Activated naive CD4-positive, alpha-beta T cell treated with anti-CD3 and anti-CD28 coated beads, Interleukin-2, amount 10 ng/mL, durations not matched to agents 7 days and 5 days (primary cell): ENCODE data around the gene PRKG1.
"Not testable (repeated sequence)": the region's sequence is repeated elsewhere in the genome, so short reads cannot be mapped to it uniquely, and the experiment has no call there.

Experiments
- CTCF ChIA-PET: fragments of 350-600 bp; sonication (Branson Sonifier 250); formaldehyde crosslinking; loops from one replicate; lab custom pipeline; 2021; ENCODE audit warnings: antibody characterized with exemption; lab: Charles Lee
- DNase-seq: peaks from one replicate; pipeline ENCODE4 v3.0.0-alpha.2; 2020
- H3K27ac Mint-ChIP-seq: one replicate; pipeline ENCODE4 v1.8.0; 2021; ENCODE audit warnings: mild to moderate bottlenecking, moderate library complexity, mixed read lengths
- H3K27me3 Mint-ChIP-seq: one replicate; pipeline ENCODE4 v1.8.0; 2021; ENCODE audit warnings: mild to moderate bottlenecking, mixed read lengths
- H3K36me3 Mint-ChIP-seq: one replicate; pipeline ENCODE4 v1.8.0; 2021; ENCODE audit warnings: mixed read lengths
- H3K4me1 Mint-ChIP-seq: one replicate; pipeline ENCODE4 v1.8.0; 2021; ENCODE audit warnings: mixed read lengths
- H3K4me3 Mint-ChIP-seq: one replicate; pipeline ENCODE4 v1.8.0; 2021; ENCODE audit warnings: mild to moderate bottlenecking, moderate library complexity, mixed read lengths
- H3K9me3 Mint-ChIP-seq: one replicate; pipeline ENCODE4 v1.8.0; 2021; ENCODE audit warnings: mixed read lengths

PRKG1 gene

DNA sequence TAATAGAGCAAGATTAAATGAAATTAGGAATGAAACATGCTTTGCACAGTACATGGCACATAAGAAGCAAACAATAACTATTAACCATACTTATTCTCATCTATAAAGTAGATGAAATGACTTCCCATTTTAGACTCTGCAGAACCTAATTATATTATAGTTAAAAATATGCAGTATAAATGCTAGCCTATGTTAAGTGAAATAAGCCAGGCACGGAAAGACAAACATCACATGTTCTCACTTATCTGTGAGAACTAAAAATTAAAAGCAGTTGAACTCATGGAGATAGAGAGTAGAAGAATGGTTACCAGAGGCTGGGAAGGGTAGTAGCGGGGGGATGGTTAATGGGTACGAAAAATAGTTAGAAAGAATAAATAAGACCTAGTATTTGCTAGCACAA, 247.0 kb downstream of the PRKG1 start:
- Mint-ChIP-seq H3K9me3 (no peaks in the 10 kb centered on the region), H3K27ac (no peak overlapping the region), H3K36me3 (no peaks in the 10 kb centered on the region), H3K4me3 (no peak overlapping the region), H3K4me1 (no peaks in the 10 kb centered on the region), H3K27me3 (no peaks in the 10 kb centered on the region)
- DNase-seq, result no peak
- CTCF ChIA-PET, result no interaction called here

- CTCF ChIA-PET, result no interaction called here
- H3K4me1 Mint-ChIP-seq, result no peaks in the 10 kb centered on the region
- no peak for DNase-seq
Observed at GRCh38 chr10:51321980-51322379, 247.7 kb downstream of the PRKG1 start.

DNA sequence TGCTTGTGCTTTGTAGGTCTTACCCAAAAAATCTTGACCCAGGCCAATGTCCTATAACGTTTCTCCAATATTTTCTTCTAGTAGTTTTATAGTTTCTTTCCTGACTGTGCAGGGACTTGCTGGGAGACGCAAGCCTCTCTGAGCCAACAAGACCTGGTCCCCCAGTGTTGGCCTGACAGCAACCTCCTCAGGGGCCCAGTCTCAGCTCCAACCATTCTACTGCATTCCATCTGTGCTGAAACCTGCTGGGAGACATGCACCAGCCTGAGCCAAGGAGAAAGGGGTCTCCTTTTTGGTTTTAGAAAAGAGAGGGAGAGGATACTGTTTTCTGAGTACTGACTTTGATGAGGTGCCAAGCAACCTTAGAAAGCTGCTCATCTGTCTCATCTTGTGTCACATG, 251.4 kb downstream of the PRKG1 start:
- no peak overlapping the region for H3K4me3 Mint-ChIP-seq
- H3K36me3 Mint-ChIP-seq, result no peaks in the 10 kb centered on the region
- CTCF ChIA-PET, result no interaction called here
- no peak for DNase-seq
- H3K9me3 Mint-ChIP-seq, result no peaks in the 10 kb centered on the region
- H3K4me1 Mint-ChIP-seq, result no peaks in the 10 kb centered on the region
- H3K27ac Mint-ChIP-seq, result no peak overlapping the region
- no peaks in the 10 kb centered on the region for H3K27me3 Mint-ChIP-seq

More at GRCh38 chr10:51321980-51322379, 247.7 kb downstream of the PRKG1 start:
- Mint-ChIP-seq H3K36me3 (no peaks in the 10 kb centered on the region), H3K4me3 (no peak overlapping the region), H3K9me3 (no peaks in the 10 kb centered on the region), H3K27ac (no peak overlapping the region), H3K27me3 (no peaks in the 10 kb centered on the region)

GRCh38 chr10:51326174-51326573, 251.9 kb downstream of the PRKG1 start:
- no peak for DNase-seq
- Mint-ChIP-seq H3K27me3 (no peaks in the 10 kb centered on the region), H3K4me3 (no peak overlapping the region), H3K36me3 (no peaks in the 10 kb centered on the region), H3K9me3 (no peaks in the 10 kb centered on the region), H3K27ac (no peak overlapping the region), H3K4me1 (no peaks in the 10 kb centered on the region)
- CTCF ChIA-PET, result no interaction called here

DNA sequence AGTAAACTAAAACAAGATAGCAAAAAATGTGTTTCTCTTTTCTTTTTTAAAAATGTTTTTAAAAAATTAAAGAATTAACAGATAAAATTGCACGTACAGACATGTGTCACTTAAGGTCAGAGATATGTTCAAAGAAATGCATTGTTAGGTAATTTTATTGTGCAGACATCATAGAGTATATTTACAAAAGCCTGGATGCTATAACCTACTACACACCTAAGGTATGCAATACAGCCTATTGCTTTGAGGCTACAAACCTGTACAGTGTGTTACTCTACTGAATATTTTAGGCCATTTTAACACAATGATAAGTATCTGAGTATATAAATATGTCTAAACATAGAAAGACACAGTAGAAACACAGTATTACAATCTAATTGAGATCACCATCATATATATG, 253.1 kb downstream of the PRKG1 start:
- CTCF ChIA-PET, result no interaction called here
- DNase-seq, result no peak
- Mint-ChIP-seq H3K9me3 (peaks cover 3% of the 10 kb centered on the region), H3K4me1 (no peaks in the 10 kb centered on the region), H3K4me3 (no peak overlapping the region), H3K27me3 (no peaks in the 10 kb centered on the region), H3K36me3 (no peaks in the 10 kb centered on the region), H3K27ac (no peak overlapping the region)

- Mint-ChIP-seq H3K4me3 (no peak overlapping the region), H3K27ac (no peak overlapping the region), H3K27me3 (no peaks in the 10 kb centered on the region), H3K4me1 (no peaks in the 10 kb centered on the region), H3K9me3 (no peaks in the 10 kb centered on the region), H3K36me3 (no peaks in the 10 kb centered on the region)
- DNase-seq, result no peak
- CTCF ChIA-PET, result no interaction called here
Observed at GRCh38 chr10:51340366-51340765, 266.1 kb downstream of the PRKG1 start.

DNA sequence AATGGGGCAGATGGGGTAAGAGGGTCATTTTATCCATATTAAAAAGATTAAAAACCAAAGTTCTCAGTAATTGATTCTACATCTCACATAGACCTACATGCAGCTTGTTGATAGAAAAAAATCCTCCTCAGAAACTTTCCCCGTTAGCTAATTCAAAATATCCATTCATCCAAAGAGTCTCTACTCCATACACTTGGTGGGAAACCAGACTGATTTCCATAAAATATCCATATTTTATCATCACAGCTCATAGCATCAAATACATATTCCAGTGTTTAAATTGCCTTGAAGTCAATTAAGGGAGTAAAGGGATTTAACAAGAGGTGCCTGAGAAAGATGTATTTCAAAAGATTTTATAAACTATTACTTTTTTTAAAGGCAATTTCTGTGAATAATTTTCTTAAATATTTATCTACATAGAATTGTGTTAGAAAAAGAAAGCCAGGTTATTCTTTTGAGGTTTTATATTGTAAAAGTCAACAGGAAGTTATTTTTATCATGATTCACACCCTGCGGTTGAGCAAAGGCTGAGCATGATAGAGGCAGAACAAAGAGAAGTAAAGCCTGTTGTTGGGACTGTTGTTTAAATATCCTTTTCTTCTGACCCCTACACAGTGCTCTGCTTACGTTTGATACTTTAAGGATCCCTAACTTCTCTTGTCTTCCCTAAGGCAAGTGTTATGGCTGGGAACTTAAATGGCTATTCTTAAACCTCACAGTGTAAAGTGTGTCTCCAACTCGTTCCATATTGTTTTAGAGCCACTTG, 266.7 kb downstream of the PRKG1 start:
- Mint-ChIP-seq H3K9me3 (no peaks in the 10 kb centered on the region), H3K27me3 (no peaks in the 10 kb centered on the region), H3K36me3 (no peaks in the 10 kb centered on the region), H3K4me1 (no peaks in the 10 kb centered on the region), H3K4me3 (no peak overlapping the region), H3K27ac (no peak overlapping the region)
- CTCF ChIA-PET, result no interaction called here
- no peak for DNase-seq

GRCh38 chr10:51341745-51342144, 267.5 kb downstream of the PRKG1 start:
- H3K9me3 Mint-ChIP-seq, H3K27me3 Mint-ChIP-seq, H3K4me1 Mint-ChIP-seq, H3K4me3 Mint-ChIP-seq, CTCF ChIA-PET, H3K27ac Mint-ChIP-seq, DNase-seq, H3K36me3 Mint-ChIP-seq: not testable (repeated sequence)

GRCh38 chr10:51342381-51342780, 268.1 kb downstream of the PRKG1 start:
- H3K9me3 Mint-ChIP-seq, result peaks cover 4% of the 10 kb centered on the region
- H3K4me3 Mint-ChIP-seq, result no peak overlapping the region
- no peaks in the 10 kb centered on the region for H3K27me3 Mint-ChIP-seq
- CTCF ChIA-PET, result no interaction called here
- no peaks in the 10 kb centered on the region for H3K4me1 Mint-ChIP-seq
- H3K27ac Mint-ChIP-seq, result no peak overlapping the region
- DNase-seq, result no peak
- no peaks in the 10 kb centered on the region for H3K36me3 Mint-ChIP-seq

GRCh38 chr10:51343391-51343790, 269.1 kb downstream of the PRKG1 start:
- no peaks in the 10 kb centered on the region for H3K27me3 Mint-ChIP-seq
- no peak for DNase-seq
- H3K4me3 Mint-ChIP-seq, result no peak overlapping the region
- no peak overlapping the region for H3K27ac Mint-ChIP-seq
- H3K36me3 Mint-ChIP-seq, result no peaks in the 10 kb centered on the region
- H3K9me3 Mint-ChIP-seq, result peaks cover 6% of the 10 kb centered on the region
- CTCF ChIA-PET, result no interaction called here
- H3K4me1 Mint-ChIP-seq, result no peaks in the 10 kb centered on the region

- peaks cover 6% of the 10 kb centered on the region for H3K9me3 Mint-ChIP-seq
- no peak overlapping the region for H3K27ac Mint-ChIP-seq
- H3K36me3 Mint-ChIP-seq, result no peaks in the 10 kb centered on the region
- no peaks in the 10 kb centered on the region for H3K27me3 Mint-ChIP-seq
- no peak overlapping the region for H3K4me3 Mint-ChIP-seq
- no peaks in the 10 kb centered on the region for H3K4me1 Mint-ChIP-seq
- no peak for DNase-seq
- CTCF ChIA-PET, result no interaction called here
Observed at GRCh38 chr10:51344371-51344770, 270.1 kb downstream of the PRKG1 start.

- CTCF ChIA-PET, result no interaction called here
- H3K27me3 Mint-ChIP-seq, result no peaks in the 10 kb centered on the region
- H3K9me3 Mint-ChIP-seq, result peaks cover 6% of the 10 kb centered on the region
- no peak overlapping the region for H3K27ac Mint-ChIP-seq
- no peak for DNase-seq
- no peaks in the 10 kb centered on the region for H3K4me1 Mint-ChIP-seq
- no peaks in the 10 kb centered on the region for H3K36me3 Mint-ChIP-seq
- no peak overlapping the region for H3K4me3 Mint-ChIP-seq
Observed at GRCh38 chr10:51348622-51349021, 274.3 kb downstream of the PRKG1 start.

GRCh38 chr10:51357170-51357569, 282.9 kb downstream of the PRKG1 start:
- Mint-ChIP-seq H3K9me3 (no peaks in the 10 kb centered on the region), H3K27me3 (no peaks in the 10 kb centered on the region), H3K4me3 (no peak overlapping the region), H3K27ac (no peak overlapping the region), H3K4me1 (no peaks in the 10 kb centered on the region), H3K36me3 (no peaks in the 10 kb centered on the region)
- no peak for DNase-seq
- CTCF ChIA-PET, result no interaction called here

GRCh38 chr10:51358227-51358626, 283.9 kb downstream of the PRKG1 start:
- CTCF ChIA-PET, result no interaction called here
- no peak overlapping the region for H3K27ac Mint-ChIP-seq
- H3K9me3 Mint-ChIP-seq, result no peaks in the 10 kb centered on the region
- DNase-seq, result no peak
- no peaks in the 10 kb centered on the region for H3K36me3 Mint-ChIP-seq
- no peaks in the 10 kb centered on the region for H3K4me1 Mint-ChIP-seq
- no peaks in the 10 kb centered on the region for H3K27me3 Mint-ChIP-seq
- no peak overlapping the region for H3K4me3 Mint-ChIP-seq

DNA sequence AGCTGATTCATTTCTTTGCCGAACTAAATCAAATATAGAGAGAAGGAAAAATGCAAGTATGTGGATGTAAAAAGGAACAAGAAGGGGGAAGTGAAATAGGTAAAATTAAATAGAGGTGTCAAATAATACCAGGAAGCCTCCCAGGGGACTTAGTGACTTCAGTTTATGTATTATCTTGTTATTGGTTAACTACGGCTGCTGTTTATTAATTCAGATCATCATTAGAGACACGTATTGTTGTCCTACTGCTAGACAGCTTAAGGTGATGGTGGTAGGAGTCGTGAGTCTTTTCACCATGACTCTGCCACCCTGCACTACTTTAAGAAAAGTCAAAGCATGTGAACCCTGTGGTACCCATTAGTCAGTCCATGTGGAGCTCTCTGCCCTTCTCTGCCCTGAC, 289.1 kb downstream of the PRKG1 start:
- CTCF ChIA-PET, result interaction anchor here (0.6 to 1.5 kb wide), 2 partner anchors 26 to 1329 kb away, joined by 4 to 5 read pairs; no protein-coding TSS in a partner anchor
- Mint-ChIP-seq H3K4me3 (no peak overlapping the region), H3K36me3 (no peaks in the 10 kb centered on the region), H3K27me3 (no peaks in the 10 kb centered on the region), H3K9me3 (no peaks in the 10 kb centered on the region), H3K4me1 (no peaks in the 10 kb centered on the region), H3K27ac (no peak overlapping the region)
- no peak for DNase-seq
